ENCODE data around the gene SCN1B.
A peak's percentile ranks its signal among the peaks of the same experiment; 100 is the strongest.
"Not testable (repeated sequence)": the region's sequence is repeated elsewhere in the genome, so short reads cannot be mapped to it uniquely, and the experiment has no call there.

The SCN1B gene

GRCh38 chr19:34988119-34988518 lies 42.2 kb upstream of the SCN1B start:
- Histone ChIP-seq H3K27me3 (no peaks in the 10 kb centered on the region), H3K4me1 (ENCODE audit: control insufficient read depth in 1 of 2, insufficient read depth in 1 of 2, low read depth in 1 of 2, low read length in 1 of 2) (peaks cover 18 to 26% of the 10 kb centered on the region in 2 experiments), H3K36me3 (no peaks in the 10 kb centered on the region), H3K27ac (no peak overlapping the region), H3K9me3 (no peaks in the 10 kb centered on the region), H3K4me3 (ENCODE audit: low read depth in 1 of 2, low read length in 1 of 2) (no peak overlapping the region)
- no peak for TF ChIP-seq CTCF (IDR thresholded peaks at IDR 0.05)

- H3K36me3 ChIP-seq = no peaks in the 10 kb centered on the region
- TF ChIP-seq CTCF (IDR thresholded peaks at IDR 0.05) = no peak
Measured at GRCh38 chr19:34989298-34989697, 41.0 kb upstream of the SCN1B start.

DNA sequence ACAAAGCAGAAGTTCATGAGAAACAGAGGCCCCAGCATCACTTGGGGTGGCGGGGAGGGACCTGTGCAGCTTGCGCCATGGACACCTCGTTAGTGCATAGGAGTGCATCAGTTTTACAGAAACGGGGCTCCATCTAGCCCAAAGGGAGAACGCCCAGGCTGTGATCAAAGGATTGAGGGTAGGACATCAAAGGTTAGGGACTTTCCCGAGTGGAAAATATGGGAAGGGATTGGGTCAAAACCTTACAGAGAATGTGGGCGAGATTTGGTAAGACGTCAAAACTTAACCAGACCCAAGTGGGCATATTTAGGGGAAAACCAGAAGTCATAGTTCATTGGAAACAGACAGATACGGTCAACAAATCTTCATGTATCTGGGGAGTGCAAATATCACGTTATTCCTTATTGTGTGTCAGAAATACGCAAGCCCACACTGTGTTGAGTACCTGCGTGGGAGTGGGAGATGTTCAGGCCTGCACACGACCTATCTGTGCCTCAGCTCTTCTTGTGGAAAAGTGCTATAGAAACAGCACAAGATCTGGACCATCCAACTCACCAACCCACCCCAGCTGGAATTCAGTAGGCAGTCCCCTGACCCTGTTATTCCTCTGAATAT lies 39.6 kb upstream of the SCN1B start:
- H3K36me3 ChIP-seq = no peaks in the 10 kb centered on the region
- H3K4me1 ChIP-seq (ENCODE audit: control insufficient read depth in 1 of 2, insufficient read depth in 1 of 2, low read depth in 1 of 2, low read length in 1 of 2) = peaks cover 16 to 27% of the 10 kb centered on the region in 2 experiments
- no peaks in the 10 kb centered on the region for H3K9me3 ChIP-seq
- no peak overlapping the region for H3K27ac ChIP-seq
- TF ChIP-seq CTCF (IDR thresholded peaks at IDR 0.05) = no peak
- H3K4me3 ChIP-seq (ENCODE audit: low read depth in 1 of 2, low read length in 1 of 2) = no peak overlapping the region
- H3K27me3 ChIP-seq = no peaks in the 10 kb centered on the region

More at GRCh38 chr19:34989298-34989697, 41.0 kb upstream of the SCN1B start:
- no peak overlapping the region for H3K4me3 ChIP-seq (ENCODE audit: low read depth in 1 of 2, low read length in 1 of 2)
- H3K27me3 ChIP-seq = no peaks in the 10 kb centered on the region
- no peaks in the 10 kb centered on the region for H3K9me3 ChIP-seq
- H3K27ac ChIP-seq = no peak overlapping the region
- peaks cover 17 to 25% of the 10 kb centered on the region in 2 experiments for H3K4me1 ChIP-seq (ENCODE audit: control insufficient read depth in 1 of 2, insufficient read depth in 1 of 2, low read depth in 1 of 2, low read length in 1 of 2)

DNA sequence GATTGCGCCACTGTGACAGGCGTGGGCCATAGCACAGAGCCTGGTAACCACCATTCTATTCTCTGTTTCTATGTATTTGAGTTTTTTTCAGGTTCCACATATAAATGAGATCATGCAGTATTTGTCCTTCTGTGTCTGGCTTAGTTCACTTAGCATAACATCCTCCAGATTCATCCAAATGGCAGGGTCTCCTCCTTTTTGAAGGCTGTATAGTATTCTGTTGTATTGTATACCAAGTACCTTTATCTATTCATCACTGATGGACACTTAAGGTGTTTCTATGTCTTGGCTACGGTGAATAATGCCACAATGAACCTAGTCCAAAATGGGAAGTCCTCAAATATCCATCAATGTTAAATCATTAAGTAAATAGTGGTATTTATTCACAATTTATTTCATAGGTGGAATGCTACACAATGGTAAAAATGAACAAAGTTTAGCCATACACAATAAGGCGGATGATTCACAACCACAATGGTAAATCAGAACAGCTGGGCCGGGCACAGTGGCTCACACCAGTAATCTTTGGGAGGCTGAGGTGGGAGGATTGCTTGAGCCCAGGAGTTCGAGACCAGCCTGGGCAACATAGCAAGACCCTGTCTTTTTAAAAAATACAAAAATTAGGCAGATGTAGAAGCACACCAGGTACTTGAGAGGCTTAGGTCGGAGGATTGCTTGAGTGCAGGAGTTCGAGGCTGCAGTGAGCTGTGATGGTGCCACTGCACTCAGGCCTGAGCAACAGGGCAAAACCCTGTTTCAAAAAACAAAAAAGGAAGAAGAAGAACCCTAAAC lies 38.5 kb upstream of the SCN1B start:
- Histone ChIP-seq H3K27ac (no peak overlapping the region), H3K9me3 (no peaks in the 10 kb centered on the region), H3K4me1 (ENCODE audit: control insufficient read depth in 1 of 2, insufficient read depth in 1 of 2, low read depth in 1 of 2, low read length in 1 of 2) (peaks cover 16 to 32% of the 10 kb centered on the region in 2 experiments), H3K36me3 (no peaks in the 10 kb centered on the region), H3K4me3 (ENCODE audit: low read depth in 1 of 2, low read length in 1 of 2) (no peak overlapping the region), H3K27me3 (no peaks in the 10 kb centered on the region)
- no peak for TF ChIP-seq CTCF (IDR thresholded peaks at IDR 0.05)

DNA sequence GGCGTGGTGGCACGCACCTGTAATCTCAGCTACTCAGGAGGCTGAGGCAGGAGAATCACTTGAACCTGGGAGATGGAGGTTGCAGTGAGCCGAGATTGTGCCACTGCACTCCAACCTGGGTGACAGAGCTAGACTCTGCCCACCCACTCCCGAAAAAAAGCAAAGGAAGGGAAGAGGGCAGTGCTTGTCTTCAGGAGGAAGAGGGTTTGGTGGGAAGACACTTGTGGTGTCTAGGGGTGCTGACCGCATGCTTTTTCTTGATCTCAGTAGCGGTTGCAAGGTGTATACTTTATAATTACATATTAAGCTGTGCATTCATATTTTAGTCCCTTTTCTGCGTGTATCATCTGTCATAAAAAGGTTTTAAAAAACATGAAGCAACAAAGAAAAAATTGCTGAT lies 37.7 kb upstream of the SCN1B start:
- H3K4me3 ChIP-seq (ENCODE audit: low read depth in 1 of 2, low read length in 1 of 2); H3K27ac ChIP-seq; H3K36me3 ChIP-seq; H3K27me3 ChIP-seq; H3K9me3 ChIP-seq: not testable (repeated sequence)
- peaks cover 25 to 40% of the 10 kb centered on the region in 2 experiments for H3K4me1 ChIP-seq (ENCODE audit: control insufficient read depth in 1 of 2, insufficient read depth in 1 of 2, low read depth in 1 of 2, low read length in 1 of 2)

DNA sequence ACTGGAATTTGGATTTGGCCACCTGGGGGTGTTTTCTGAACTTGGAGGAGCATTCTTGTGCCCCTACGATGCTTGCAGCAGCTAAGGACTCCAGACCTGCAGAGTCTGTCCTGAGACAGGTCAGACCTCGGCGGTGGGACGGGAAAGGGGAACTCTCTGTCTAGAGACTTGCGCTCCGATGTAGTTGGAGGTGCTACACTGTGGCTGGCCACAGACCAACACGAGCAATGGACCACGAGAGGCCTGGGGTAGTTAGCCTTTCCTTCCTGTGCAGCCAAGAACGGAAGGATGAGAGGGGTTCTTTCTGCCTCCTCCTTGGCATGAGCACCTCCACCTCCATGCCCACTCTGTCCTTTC lies 36.0 kb upstream of the SCN1B start:
- no peak for TF ChIP-seq CTCF (IDR thresholded peaks at IDR 0.05)
- Histone ChIP-seq H3K36me3 (no peaks in the 10 kb centered on the region), H3K4me1 (ENCODE audit: control insufficient read depth in 1 of 2, insufficient read depth in 1 of 2, low read depth in 1 of 2, low read length in 1 of 2) (peaks cover 41 to 57% of the 10 kb centered on the region in 2 experiments), H3K27ac (peak overlapping the region; percentile 35), H3K27me3 (no peaks in the 10 kb centered on the region), H3K9me3 (no peaks in the 10 kb centered on the region), H3K4me3 (ENCODE audit: low read depth in 1 of 2, low read length in 1 of 2) (no peak overlapping the region)

Data from neutrophil (primary cell).